Stimulated activated CD4-positive, alpha-beta T cell treated with anti-CD3 and anti-CD28 coated beads, Interleukin-15, amount 100 ng/mL, for 24 hours (primary cell): ENCODE results near the gene PKP3.
"Not testable (repeated sequence)": the region's sequence is repeated elsewhere in the genome, so short reads cannot be mapped to it uniquely, and the experiment has no call there.

Source experiments
- DNase-seq: peaks from one replicate; pipeline ENCODE4 v3.0.0-alpha.2; 2020

The PKP3 gene

GRCh38 chr11:363443-363805 lies 30.6 kb upstream of the PKP3 start:
- DNase-seq: not testable (repeated sequence)

DNA sequence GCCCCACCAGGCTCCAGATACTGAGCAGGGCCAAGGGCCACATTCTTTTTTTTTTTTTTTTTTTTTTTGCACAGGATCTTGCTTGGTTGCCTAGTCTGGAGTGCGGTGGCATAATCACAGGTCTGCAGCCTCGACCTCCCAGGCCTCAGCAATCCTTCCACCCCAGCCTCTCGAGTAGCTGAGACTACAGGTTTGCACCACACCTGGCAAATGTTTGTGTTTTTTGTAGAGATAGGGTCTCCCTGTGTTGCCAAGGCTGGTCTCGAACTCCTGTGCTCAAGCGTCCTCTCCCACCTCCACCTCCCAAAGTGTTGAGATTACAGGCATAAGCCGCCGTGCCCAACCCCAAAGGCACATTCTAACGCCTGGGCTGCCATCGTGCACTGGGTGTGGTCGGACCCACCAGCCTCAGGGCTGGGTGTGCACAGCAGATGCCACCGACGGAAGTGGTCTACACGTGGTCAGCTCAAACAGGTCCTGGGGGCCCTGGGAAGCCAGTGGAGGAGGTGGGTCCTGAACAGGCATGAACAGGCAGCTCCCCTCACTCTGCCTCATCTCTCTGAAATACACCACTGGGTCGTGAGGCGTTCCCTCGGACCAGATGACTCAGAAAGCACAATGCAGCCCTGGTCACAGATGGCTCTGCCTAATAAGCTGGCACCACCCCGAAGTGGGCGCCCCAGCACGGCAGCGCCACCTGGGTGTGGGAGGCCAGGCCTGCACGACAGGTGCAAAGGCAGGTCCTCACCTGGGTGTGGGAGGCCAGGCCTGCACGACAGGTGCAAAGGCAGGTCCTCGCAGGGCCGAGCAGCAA lies 29.9 kb upstream of the PKP3 start:
- DNase-seq: peak; percentile 63

GRCh38 chr11:364991-365725 lies 28.9 kb upstream of the PKP3 start:
- no peak for DNase-seq

GRCh38 chr11:365831-366230 lies 28.2 kb upstream of the PKP3 start:
- DNase-seq: no peak

- DNase-seq: no peak
These were observed 26.0 kb upstream of the PKP3 start for GRCh38 chr11:367956-368413.

GRCh38 chr11:368414-369335 lies 25.3 kb upstream of the PKP3 start:
- no peak for DNase-seq

GRCh38 chr11:369336-370018 lies 24.5 kb upstream of the PKP3 start, which contains the start of gene B4GALNT4:
TSS of gene B4GALNT4 (plus strand) at chr11:369499. CDS start at chr11:369804, 305 bp downstream.
- DNase-seq: peak; percentile 53

GRCh38 chr11:370070-370941 lies 23.7 kb upstream of the PKP3 start:
- DNase-seq: no peak

GRCh38 chr11:371051-371450 lies 23.0 kb upstream of the PKP3 start:
- no peak for DNase-seq

- no peak for DNase-seq
These were observed 22.1 kb upstream of the PKP3 start for GRCh38 chr11:371716-372590.

GRCh38 chr11:372809-373715 lies 20.9 kb upstream of the PKP3 start:
- DNase-seq: no peak

DNA sequence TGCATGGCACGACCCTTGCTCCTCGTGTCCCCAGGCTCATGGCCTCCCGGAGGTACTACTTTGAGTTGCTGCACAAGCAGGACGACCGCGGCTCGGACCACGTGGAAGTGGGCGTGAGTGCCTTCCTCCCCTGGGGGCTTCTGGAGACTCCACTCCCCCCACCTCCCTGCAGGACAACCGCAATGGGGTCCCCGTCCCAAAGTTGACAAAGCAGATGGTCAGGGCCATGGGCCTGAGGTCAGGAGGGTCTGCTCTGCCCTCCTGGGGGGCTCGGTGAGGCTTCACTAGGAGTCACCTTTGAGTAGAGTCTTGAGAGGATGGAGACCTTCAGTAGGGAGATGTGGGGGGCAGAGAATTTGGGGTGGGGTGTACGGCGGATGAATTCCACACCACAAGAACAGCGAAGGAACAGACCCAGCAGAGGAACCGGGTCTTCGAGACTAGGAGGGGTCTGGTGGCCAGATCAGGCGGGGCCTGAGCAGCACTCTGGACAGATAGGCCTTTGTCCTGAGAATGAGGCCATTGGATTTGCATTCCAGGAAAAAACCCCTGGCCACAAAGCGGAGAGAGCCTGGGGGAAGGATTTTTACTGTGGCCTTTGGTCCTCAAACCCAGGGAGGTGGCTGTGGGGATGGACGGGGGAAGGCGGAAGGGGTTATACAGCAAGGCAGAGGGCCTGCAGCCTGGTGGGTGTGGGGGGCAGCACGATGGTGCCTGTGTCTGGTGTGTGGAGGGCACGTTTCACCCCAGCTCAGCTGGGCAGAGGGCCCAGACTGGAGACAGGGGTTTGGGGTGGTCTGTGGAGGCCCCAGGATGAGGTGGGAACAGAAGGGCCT lies 20.1 kb upstream of the PKP3 start:
- no peak for DNase-seq

- DNase-seq: no peak
These were observed 18.7 kb upstream of the PKP3 start for GRCh38 chr11:375065-376025.

GRCh38 chr11:376531-377173 lies 17.4 kb upstream of the PKP3 start:
- DNase-seq: no peak

GRCh38 chr11:377174-377865 lies 16.7 kb upstream of the PKP3 start:
- no peak for DNase-seq
